ENCODE data around the gene GNPAT. TPM values are rescaled to one million over a fixed set of nuclear protein-coding genes. Genes with fewer than 3 reads are reported as not detected.

Gene GNPAT
- total RNA-seq, 1 donor from 2014 or later, result 34.5 TPM

- no peaks in the 10 kb centered on the region for H3K27me3 ChIP-seq
- no peak for ATAC-seq
- H3K9me3 ChIP-seq, result no peaks in the 10 kb centered on the region
- no peak for DNase-seq
- TF ChIP-seq, protein P1, sequence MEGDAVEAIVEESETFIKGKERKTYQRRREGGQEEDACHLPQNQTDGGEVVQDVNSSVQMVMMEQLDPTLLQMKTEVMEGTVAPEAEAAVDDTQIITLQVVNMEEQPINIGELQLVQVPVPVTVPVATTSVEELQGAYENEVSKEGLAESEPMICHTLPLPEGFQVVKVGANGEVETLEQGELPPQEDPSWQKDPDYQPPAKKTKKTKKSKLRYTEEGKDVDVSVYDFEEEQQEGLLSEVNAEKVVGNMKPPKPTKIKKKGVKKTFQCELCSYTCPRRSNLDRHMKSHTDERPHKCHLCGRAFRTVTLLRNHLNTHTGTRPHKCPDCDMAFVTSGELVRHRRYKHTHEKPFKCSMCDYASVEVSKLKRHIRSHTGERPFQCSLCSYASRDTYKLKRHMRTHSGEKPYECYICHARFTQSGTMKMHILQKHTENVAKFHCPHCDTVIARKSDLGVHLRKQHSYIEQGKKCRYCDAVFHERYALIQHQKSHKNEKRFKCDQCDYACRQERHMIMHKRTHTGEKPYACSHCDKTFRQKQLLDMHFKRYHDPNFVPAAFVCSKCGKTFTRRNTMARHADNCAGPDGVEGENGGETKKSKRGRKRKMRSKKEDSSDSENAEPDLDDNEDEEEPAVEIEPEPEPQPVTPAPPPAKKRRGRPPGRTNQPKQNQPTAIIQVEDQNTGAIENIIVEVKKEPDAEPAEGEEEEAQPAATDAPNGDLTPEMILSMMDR (IDR thresholded peaks at IDR 0.05), result no peak
- H3K4me3 ChIP-seq, result no peak overlapping the region
- H3K4me1 ChIP-seq, result no peaks in the 10 kb centered on the region
- H3K27ac ChIP-seq, result no peak overlapping the region
- intact Hi-C loops (cut with DNase I), result loop anchor here (10.0 kb wide), 1 partner anchor 425 kb away; no protein-coding TSS in a partner anchor
- peaks cover 22% of the 10 kb centered on the region for H3K36me3 ChIP-seq
These were observed 21.3 kb upstream of the GNPAT start for GRCh38 chr1:231219422-231220401.

DNA sequence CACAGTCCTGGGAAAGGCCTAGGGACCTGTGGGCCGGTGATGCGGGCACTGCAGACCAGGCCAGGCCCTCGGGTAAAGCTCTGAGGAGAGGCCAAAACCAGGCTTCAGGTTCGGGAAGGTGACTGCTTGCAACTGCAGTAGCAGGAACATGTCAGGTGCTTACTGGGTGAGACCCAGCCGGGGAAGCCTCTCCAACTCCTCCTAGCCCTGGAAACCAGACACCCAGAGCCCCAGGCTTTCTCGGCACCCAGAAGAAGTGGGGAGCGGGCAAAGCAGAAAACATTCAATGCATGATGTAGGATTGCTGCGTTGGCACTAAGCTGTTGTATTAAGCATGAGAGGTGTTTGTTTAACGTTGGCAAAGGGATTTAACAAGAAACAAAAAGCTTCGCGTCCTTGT lies 20.2 kb upstream of the GNPAT start:
- H3K27ac ChIP-seq, result no peak overlapping the region
- no peaks in the 10 kb centered on the region for H3K4me1 ChIP-seq
- H3K4me3 ChIP-seq, result no peak overlapping the region
- H3K9me3 ChIP-seq, result no peaks in the 10 kb centered on the region
- no peak for ATAC-seq
- H3K36me3 ChIP-seq, result peaks cover 33% of the 10 kb centered on the region
- H3K27me3 ChIP-seq, result no peaks in the 10 kb centered on the region
- no peak for DNase-seq
- intact Hi-C loops (cut with DNase I), result no loop called here
- TF ChIP-seq, protein P1 (IDR thresholded peaks at IDR 0.05), result no peak

DNA sequence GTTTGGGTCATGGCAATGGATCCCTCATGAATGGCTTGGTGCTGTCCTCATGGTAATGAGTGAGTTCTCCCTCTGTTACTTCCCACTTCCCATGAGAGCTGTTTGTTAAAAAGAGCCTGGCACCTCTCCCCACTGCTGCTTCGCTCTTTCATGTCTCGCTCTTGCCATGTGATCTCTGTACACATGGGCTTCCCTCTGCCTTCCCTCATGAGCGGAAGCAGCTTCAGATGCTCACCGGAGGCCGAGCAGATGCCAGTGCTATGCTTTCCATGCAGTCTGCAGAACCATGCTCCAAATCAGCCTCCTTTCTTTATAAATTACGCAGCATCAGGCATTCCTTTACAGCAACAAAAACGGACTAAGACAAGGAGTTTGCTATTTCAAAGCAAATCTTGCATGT lies 14.9 kb upstream of the GNPAT start:
- H3K4me3 ChIP-seq, result no peak overlapping the region

DNA sequence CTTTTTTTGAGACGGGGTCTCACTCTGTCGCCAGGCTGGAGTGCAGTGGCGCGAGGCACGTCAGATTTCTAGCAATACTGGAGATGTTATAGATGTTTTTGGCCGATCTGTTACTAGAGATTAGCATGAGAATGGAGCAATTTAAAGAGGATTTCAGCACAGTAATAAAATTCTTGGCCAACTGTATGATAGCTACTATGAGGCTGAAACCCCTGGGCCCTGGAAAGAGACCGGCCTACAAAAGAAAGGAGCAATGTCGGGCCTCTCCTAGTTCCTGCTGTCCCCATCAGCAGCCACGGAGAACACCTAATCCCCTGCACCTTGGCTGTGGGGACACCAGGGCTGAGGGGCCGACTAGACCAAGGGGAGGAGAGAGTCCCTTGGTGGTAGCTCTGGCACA lies 9.5 kb upstream of the GNPAT start:
- H3K4me1 ChIP-seq, result peaks cover 4% of the 10 kb centered on the region

More for the DNA sequence above, 14.9 kb upstream of the GNPAT start:
- intact Hi-C loops (cut with DNase I), result no loop called here
- no peaks in the 10 kb centered on the region for H3K9me3 ChIP-seq
- ATAC-seq (no peak), DNase-seq (no peak)
- H3K4me1 ChIP-seq, result no peaks in the 10 kb centered on the region
- no peak overlapping the region for H3K27ac ChIP-seq
- peaks cover 59% of the 10 kb centered on the region for H3K36me3 ChIP-seq
- TF ChIP-seq, protein P1 (IDR thresholded peaks at IDR 0.05), result no peak
- no peaks in the 10 kb centered on the region for H3K27me3 ChIP-seq

GRCh38 chr1:231232870-231233734 lies 7.9 kb upstream of the GNPAT start:
- no peaks in the 10 kb centered on the region for H3K27me3 ChIP-seq
- H3K36me3 ChIP-seq, result peaks cover 22% of the 10 kb centered on the region
- no peaks in the 10 kb centered on the region for H3K9me3 ChIP-seq
- intact Hi-C loops (cut with DNase I), result no loop called here
- ATAC-seq (no peak), DNase-seq (no peak)
- TF ChIP-seq, protein P1 (IDR thresholded peaks at IDR 0.05), result no peak
- peaks cover 6% of the 10 kb centered on the region for H3K4me1 ChIP-seq
- H3K27ac ChIP-seq, result no peak overlapping the region
- H3K4me3 ChIP-seq, result no peak overlapping the region

More for the DNA sequence above, 9.5 kb upstream of the GNPAT start:
- Histone ChIP-seq H3K4me3 (no peak overlapping the region), H3K27ac (no peak overlapping the region), H3K9me3 (no peaks in the 10 kb centered on the region), H3K27me3 (no peaks in the 10 kb centered on the region), H3K36me3 (peaks cover 19% of the 10 kb centered on the region)
- ATAC-seq, result no peak
- TF ChIP-seq, protein P1 (IDR thresholded peaks at IDR 0.05), result no peak
- no peak for DNase-seq
- intact Hi-C loops (cut with DNase I), result no loop called here
